Loucy (cell line): Measurements from ENCODE around the gene VPS13D.

Experiments
- H2AFZ ChIP-seq: fragments of 200-600 bp; sonication (generic); 2 replicates; pipeline ENCODE4 v1.6.0; 2016; ENCODE audit warnings: antibody characterized with exemption, mild to moderate bottlenecking, low read length, moderate library complexity
- H3F3A ChIP-seq: fragments of 200-600 bp; 2 replicates; pipeline ENCODE4 v1.6.0; 2016; ENCODE audit warnings: antibody characterized with exemption, low read depth, mild to moderate bottlenecking
- H3K27me3 ChIP-seq: fragments of 200-600 bp; sonication (generic); 2 replicates; pipeline ENCODE4 v1.6.1; 2014; ENCODE audit warnings: low read length, mild to moderate bottlenecking; ENCODE audit not compliant: insufficient read depth, poor library complexity, severe bottlenecking
- H3K36me3 ChIP-seq: fragments of 200-600 bp; sonication (generic); 2 replicates; pipeline ENCODE4 v1.6.1; 2016; ENCODE audit warnings: low read length; ENCODE audit not compliant: insufficient read depth
- H3K4me1 ChIP-seq: fragments of 200-600 bp; sonication (generic); 2 replicates; pipeline ENCODE4 v1.5.1; 2014; ENCODE audit warnings: low read length, mild to moderate bottlenecking; ENCODE audit not compliant: insufficient read depth, poor library complexity, severe bottlenecking
- H3K4me2 ChIP-seq: fragments of 200-600 bp; sonication (generic); 2 replicates; pipeline ENCODE4 v1.6.0; 2014; ENCODE audit warnings: antibody characterized with exemption, low read length, low read depth, mild to moderate bottlenecking; ENCODE audit not compliant: poor library complexity, severe bottlenecking
- H3K4me3 ChIP-seq: fragments of 200-600 bp; sonication (generic); 2 replicates; pipeline ENCODE4 v1.5.1; 2014; ENCODE audit warnings: low read length, mild to moderate bottlenecking, mixed read lengths; ENCODE audit not compliant: poor library complexity, severe bottlenecking
- H3K79me2 ChIP-seq: fragments of 200-600 bp; sonication (generic); 2 replicates; pipeline ENCODE4 v1.6.1; 2014; ENCODE audit warnings: low read length; ENCODE audit not compliant: insufficient read depth
- H3K9ac ChIP-seq: fragments of 200-600 bp; sonication (generic); 2 replicates; pipeline ENCODE4 v1.6.0; 2014; ENCODE audit warnings: mild to moderate bottlenecking, low read depth, low read length, moderate library complexity; ENCODE audit not compliant: poor library complexity, severe bottlenecking
- H3K9me2 ChIP-seq: fragments of 200-600 bp; sonication (generic); replicated peaks from 2 replicates; pipeline ENCODE4 v1.6.1; 2016; ENCODE audit warnings: low read depth, low read length, mixed read lengths
- H3K9me3 ChIP-seq: fragments of 200-600 bp; sonication (generic); 2 replicates; pipeline ENCODE4 v1.6.1; 2014; ENCODE audit warnings: mild to moderate bottlenecking, antibody characterized with exemption, low read length, low read depth; ENCODE audit not compliant: insufficient read depth
- H4K20me1 ChIP-seq: fragments of 200-600 bp; sonication (generic); 2 replicates; pipeline ENCODE4 v1.6.0; 2014; ENCODE audit warnings: antibody characterized with exemption, low read length, mild to moderate bottlenecking; ENCODE audit not compliant: insufficient read depth, poor library complexity, severe bottlenecking
- CTCF ChIP-seq: fragments of 200-600 bp; sonication (generic); conservative IDR thresholded peaks from 2 replicates; pipeline ENCODE4 v1.5.1; 2014; ENCODE audit warnings: mild to moderate bottlenecking, antibody characterized with exemption, low read length
- EZH2phosphoT487 ChIP-seq: fragments of 200-600 bp; IDR thresholded peaks from 2 replicates; pipeline ENCODE4 v1.6.1; 2018; ENCODE audit warnings: antibody characterized with exemption, mild to moderate bottlenecking, moderate library complexity, borderline replicate concordance

Gene VPS13D

GRCh38 chr1:12189328-12189682, 40.5 kb upstream of the VPS13D start:
- H3F3A ChIP-seq = no peaks in the 10 kb centered on the region
- H3K9ac ChIP-seq = no peak overlapping the region
- H2AFZ ChIP-seq = no peak overlapping the region
- H4K20me1 ChIP-seq = no peaks in the 10 kb centered on the region
- peaks cover 11% of the 10 kb centered on the region; the same call in 1 of the 2 replicates for H3K79me2 ChIP-seq
- no peak overlapping the region for H3K4me2 ChIP-seq
- no peaks in the 10 kb centered on the region for H3K9me3 ChIP-seq
- H3K4me1 ChIP-seq = no peaks in the 10 kb centered on the region
- no peaks in the 10 kb centered on the region for H3K9me2 ChIP-seq
- no peak for TF ChIP-seq CTCF
- TF ChIP-seq EZH2phosphoT487 = no peak
- H3K27me3 ChIP-seq = no peaks in the 10 kb centered on the region
- no peak overlapping the region for H3K4me3 ChIP-seq
- H3K36me3 ChIP-seq = peaks cover 39% of the 10 kb centered on the region; the same call in 1 of the 2 replicates

GRCh38 chr1:12191242-12192032, 38.4 kb upstream of the VPS13D start:
- Histone ChIP-seq H3F3A (no peaks in the 10 kb centered on the region), H3K27me3 (no peaks in the 10 kb centered on the region), H3K9me2 (no peaks in the 10 kb centered on the region), H4K20me1 (no peaks in the 10 kb centered on the region), H3K9me3 (no peaks in the 10 kb centered on the region), H3K36me3 (peaks cover 51% of the 10 kb centered on the region; the same call in 1 of the 2 replicates), H3K9ac (no peak overlapping the region), H3K4me3 (no peak overlapping the region), H3K4me1 (no peaks in the 10 kb centered on the region), H2AFZ (no peak overlapping the region), H3K79me2 (peaks cover 11% of the 10 kb centered on the region; the same call in 1 of the 2 replicates), H3K4me2 (no peak overlapping the region)
- TF ChIP-seq CTCF (no peak), EZH2phosphoT487 (no peak)

GRCh38 chr1:12194666-12195216, 35.1 kb upstream of the VPS13D start:
- Histone ChIP-seq H3K4me3 (no peak overlapping the region), H3K9me2 (no peaks in the 10 kb centered on the region), H3K4me1 (no peaks in the 10 kb centered on the region), H3K9ac (no peak overlapping the region), H3K4me2 (no peak overlapping the region), H2AFZ (no peak overlapping the region), H3K27me3 (no peaks in the 10 kb centered on the region), H3K9me3 (no peaks in the 10 kb centered on the region), H3F3A (no peaks in the 10 kb centered on the region), H3K36me3 (peaks cover 52% of the 10 kb centered on the region; the same call in 1 of the 2 replicates), H3K79me2 (no peaks in the 10 kb centered on the region), H4K20me1 (no peaks in the 10 kb centered on the region)
- no peak for TF ChIP-seq EZH2phosphoT487
- TF ChIP-seq CTCF = no peak
